Thyroid gland (tissue), 4 donors: Measurements from ENCODE around the gene ZNF337. TPM values are rescaled to one million over a fixed set of nuclear protein-coding genes. Genes with fewer than 3 reads are reported as not detected.
"Not testable (repeated sequence)": the region's sequence is repeated elsewhere in the genome, so short reads cannot be mapped to it uniquely, and the experiment has no call there.

ENCODE experiments used
- DNase-seq, 2 donors: peaks; one replicate each; pipeline ENCODE4 v3.0.0-alpha.2; 2019
- H3K27ac ChIP-seq, 3 donors: fragments of 200-600 bp; sonication (generic); 1 replicate in 2 of 3; 2 replicates in 1 of 3; pipeline ENCODE4 v1.5.1; 2016 to 2019; ENCODE audit warnings: mild to moderate bottlenecking in 1 of 3, moderate library complexity in 1 of 3
- H3K27me3 ChIP-seq: fragments of 200-600 bp; sonication (generic); one replicate; pipeline ENCODE4 v1.5.1; 2019
- H3K36me3 ChIP-seq, 2 donors: fragments of 200-600 bp; sonication (generic); one replicate each; pipeline ENCODE4 v1.5.1; 2016 to 2019
- H3K4me1 ChIP-seq, 2 donors: fragments of 200-600 bp; sonication (generic); one replicate each; pipeline ENCODE4 v1.5.1; 2017 to 2019
- H3K4me3 ChIP-seq, 3 donors: fragments of 200-600 bp; sonication (generic); replicated peaks in 1 of 3; 1 replicate in 2 of 3; 2 replicates in 1 of 3; pipeline ENCODE4 v1.5.1; 2016; ENCODE audit warnings: mild to moderate bottlenecking in 1 of 3
- H3K9me3 ChIP-seq: fragments of 200-600 bp; sonication (generic); one replicate; pipeline ENCODE4 v1.5.1; 2017
- POLR2A ChIP-seq, 2 donors: fragments of 450-650 bp; IDR thresholded peaks; one replicate each; pipeline ENCODE4 v1.6.1; 2017; ENCODE audit warnings: antibody characterized with exemption in 2 of 2, mild to moderate bottlenecking in 2 of 2, moderate library complexity in 1 of 2
- WGBS, 2 donors: methylation state at CpG; one replicate each; pipeline ENCODE4 v1.1.5; 2017; 5-methylcytosine and 5-hydroxymethylcytosine counted together
- intact Hi-C: fragments of 100-400 bp; cut with DNase I; formaldehyde crosslinking; loops from one replicate; pipeline ENCODE4 v1.15.1; 2023
- total RNA-seq, 4 donors: library from RNA; depleted of rRNA; stranded (reverse); fragments of >200 nt; gene quantifications; one replicate each; pipeline ENCODE4 v1.2.3, GENCODE V29; 2016
- TF ChIP-seq, protein P1 (sequence below), 6 experiments: fragments of 200-600 bp in 3 of 6; fragments of 450-650 bp in 3 of 6; sonication (generic) in 3 of 6; IDR thresholded peaks; one replicate each; pipeline ENCODE4 v1.5.1; 2016 to 2019; ENCODE audit warnings: antibody characterized with exemption in 6 of 6, mild to moderate bottlenecking in 2 of 6, inconsistent platforms in 1 of 6, moderate library complexity in 1 of 6

ZNF337 gene
- total RNA-seq, 4 donors from 2014 or later, result 17.3 to 21.2 (median 18.7) TPM

DNA sequence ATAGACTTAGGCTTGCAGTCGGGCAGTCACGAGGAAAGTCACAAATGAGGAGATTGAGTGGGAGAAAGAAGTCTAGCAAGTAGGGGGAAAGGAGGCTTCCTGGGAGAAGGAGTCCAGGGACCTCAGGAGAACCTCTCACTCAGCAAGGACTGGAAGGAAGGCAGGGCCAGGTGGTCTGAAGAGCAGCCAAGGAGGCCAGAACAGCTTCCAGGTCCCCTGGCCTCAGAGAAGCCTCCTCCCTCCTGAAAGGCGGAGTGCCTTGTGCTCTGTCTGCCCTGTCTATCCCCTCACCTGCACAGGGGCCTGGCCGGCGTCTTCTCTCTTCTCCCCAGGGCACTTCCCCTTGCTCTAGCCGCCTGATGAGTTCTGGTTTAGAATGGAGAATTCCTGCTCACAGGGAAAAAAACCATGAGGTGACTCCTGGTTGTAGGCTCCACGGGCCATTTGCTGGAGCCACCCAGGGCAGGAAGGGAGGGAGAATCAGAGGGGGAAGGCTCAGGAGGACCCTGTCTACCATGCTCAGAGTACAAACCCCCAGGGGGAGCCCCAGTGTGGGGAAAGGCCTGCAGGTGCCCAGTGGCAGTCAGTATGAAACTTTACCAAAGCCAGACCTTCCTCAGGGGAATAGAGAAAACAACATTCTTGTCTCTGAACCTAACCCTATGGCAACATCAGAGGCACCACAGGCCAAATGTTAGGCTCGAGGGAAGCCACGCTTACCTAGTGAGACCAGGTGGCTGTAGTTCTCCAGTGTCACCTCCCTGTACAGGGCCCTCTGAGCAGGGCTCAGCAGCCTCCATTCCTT is 11.2 kb downstream of the ZNF337 start:
- peaks cover 6 to 12% of the 10 kb centered on the region in 2 donors for H3K36me3 ChIP-seq

DNA sequence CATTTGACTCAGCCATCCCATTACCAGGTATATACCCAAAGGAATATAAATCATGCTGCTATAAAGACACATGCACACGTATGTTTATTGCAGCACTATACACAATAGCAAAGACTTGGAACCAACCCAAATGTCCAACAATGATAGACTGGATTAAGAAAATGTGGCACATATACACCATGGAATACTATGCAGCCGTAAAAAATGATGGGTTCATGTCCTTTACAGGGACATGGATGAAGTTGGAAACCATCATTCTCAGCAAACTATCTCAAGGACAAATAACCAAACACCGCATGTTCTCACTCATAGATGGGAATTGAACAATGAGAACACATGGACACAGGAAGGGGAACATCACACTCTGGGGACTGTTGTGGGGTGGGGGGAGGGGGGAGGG is 12.8 kb downstream of the ZNF337 start:
- H3K9me3 ChIP-seq, H3K27ac ChIP-seq, H3K4me3 ChIP-seq, intact Hi-C loops, H3K27me3 ChIP-seq, DNase-seq, H3K4me1 ChIP-seq: not testable (repeated sequence)
- WGBS, 2 donors, result 95 to 100% methylated on average over 3 of the region's 3 CpGs
- H3K36me3 ChIP-seq, result peaks cover 6 to 12% of the 10 kb centered on the region in 2 donors

More for the DNA sequence above, 11.2 kb downstream of the ZNF337 start:
- Histone ChIP-seq H3K27me3 (no peaks in the 10 kb centered on the region), H3K9me3 (no peaks in the 10 kb centered on the region), H3K4me3 (no peak overlapping the region), H3K27ac (no peak overlapping the region), H3K4me1 (peaks cover 5 to 13% of the 10 kb centered on the region in 2 donors)
- TF ChIP-seq, protein P1, sequence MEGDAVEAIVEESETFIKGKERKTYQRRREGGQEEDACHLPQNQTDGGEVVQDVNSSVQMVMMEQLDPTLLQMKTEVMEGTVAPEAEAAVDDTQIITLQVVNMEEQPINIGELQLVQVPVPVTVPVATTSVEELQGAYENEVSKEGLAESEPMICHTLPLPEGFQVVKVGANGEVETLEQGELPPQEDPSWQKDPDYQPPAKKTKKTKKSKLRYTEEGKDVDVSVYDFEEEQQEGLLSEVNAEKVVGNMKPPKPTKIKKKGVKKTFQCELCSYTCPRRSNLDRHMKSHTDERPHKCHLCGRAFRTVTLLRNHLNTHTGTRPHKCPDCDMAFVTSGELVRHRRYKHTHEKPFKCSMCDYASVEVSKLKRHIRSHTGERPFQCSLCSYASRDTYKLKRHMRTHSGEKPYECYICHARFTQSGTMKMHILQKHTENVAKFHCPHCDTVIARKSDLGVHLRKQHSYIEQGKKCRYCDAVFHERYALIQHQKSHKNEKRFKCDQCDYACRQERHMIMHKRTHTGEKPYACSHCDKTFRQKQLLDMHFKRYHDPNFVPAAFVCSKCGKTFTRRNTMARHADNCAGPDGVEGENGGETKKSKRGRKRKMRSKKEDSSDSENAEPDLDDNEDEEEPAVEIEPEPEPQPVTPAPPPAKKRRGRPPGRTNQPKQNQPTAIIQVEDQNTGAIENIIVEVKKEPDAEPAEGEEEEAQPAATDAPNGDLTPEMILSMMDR (IDR thresholded peaks at IDR 0.05), result no peak
- TF ChIP-seq POLR2A (IDR thresholded peaks at IDR 0.05), result no peak
- WGBS, 2 donors, result 88% methylated on average over 9 of the region's 9 CpGs
- no peak for DNase-seq
- intact Hi-C loops, result no loop called here

DNA sequence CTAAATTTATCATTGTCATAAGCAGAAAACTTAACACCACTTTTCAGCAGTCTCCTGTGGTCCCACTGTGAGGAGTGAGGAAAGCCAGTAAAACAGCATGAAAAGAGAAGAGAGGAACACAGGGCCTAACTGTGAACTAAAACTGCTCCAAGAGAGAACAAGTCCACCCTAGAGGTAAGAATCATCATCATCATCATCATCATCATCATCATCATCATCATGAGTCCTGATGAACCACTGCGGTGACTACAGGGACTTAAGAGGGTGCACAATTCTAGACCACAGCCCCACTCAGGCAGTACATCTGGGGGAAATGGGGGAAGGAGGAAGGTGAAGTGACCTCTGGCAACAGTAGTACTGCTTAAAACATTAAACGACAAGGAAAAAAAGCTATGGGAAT is 13.6 kb downstream of the ZNF337 start:
- Histone ChIP-seq H3K9me3 (no peaks in the 10 kb centered on the region), H3K4me1 (peaks cover under 1 to 6% of the 10 kb centered on the region in 2 donors), H3K4me3 (no peak overlapping the region), H3K27ac (no peak overlapping the region), H3K27me3 (no peaks in the 10 kb centered on the region), H3K36me3 (peaks cover 12 to 13% of the 10 kb centered on the region in 2 donors)
- 90 to 96% methylated on average over 2 of the region's 2 CpGs for WGBS, 2 donors
- no peak for DNase-seq
- intact Hi-C loops, result no loop called here
- no peak for TF ChIP-seq POLR2A (IDR thresholded peaks at IDR 0.05)
- TF ChIP-seq, protein P1 (IDR thresholded peaks at IDR 0.05), result no peak

DNA sequence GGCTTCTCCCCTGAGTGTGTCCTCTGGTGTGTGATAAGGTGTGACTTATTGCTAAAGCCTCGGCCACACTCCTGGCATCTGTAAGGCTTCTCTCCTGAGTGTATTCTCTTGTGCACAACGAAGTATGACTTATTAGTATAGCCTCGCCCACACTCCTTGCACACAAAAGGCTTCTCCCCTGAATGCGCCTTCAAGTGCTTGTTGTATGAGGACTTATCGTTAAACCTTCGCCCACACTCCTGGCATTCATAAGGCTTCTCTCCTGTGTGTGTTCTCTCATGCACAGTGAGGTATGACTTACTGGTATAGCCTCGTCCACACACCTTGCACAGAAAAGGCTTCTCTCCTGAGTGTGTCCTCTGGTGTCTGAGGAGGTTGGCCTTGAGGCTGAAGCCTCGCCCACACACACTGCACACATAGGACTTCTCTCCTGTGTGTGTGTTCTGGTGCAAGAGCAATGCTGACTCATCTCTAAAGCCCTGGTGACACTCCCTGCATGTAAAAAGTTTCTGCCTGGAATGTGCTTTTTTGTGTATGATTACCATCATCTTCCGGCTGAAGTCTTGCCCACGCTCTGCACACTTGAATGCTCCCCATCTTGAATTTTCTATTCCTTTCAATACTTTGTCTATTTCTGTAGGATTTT is 20.4 kb downstream of the ZNF337 start:
- Histone ChIP-seq H3K27ac (no peak overlapping the region), H3K27me3 (no peaks in the 10 kb centered on the region), H3K36me3 (peaks cover 31 to 46% of the 10 kb centered on the region in 2 donors), H3K4me1 (no peaks in the 10 kb centered on the region), H3K4me3 (no peak overlapping the region), H3K9me3 (no peaks in the 10 kb centered on the region)
- intact Hi-C loops, result no loop called here
- 76 to 89% methylated on average over 10 of the region's 10 CpGs for WGBS, 2 donors
- DNase-seq, result peak; percentile 8 to 33
- TF ChIP-seq, protein P1 (IDR thresholded peaks at IDR 0.05), result no peak
- no peak for TF ChIP-seq POLR2A (IDR thresholded peaks at IDR 0.05)

DNA sequence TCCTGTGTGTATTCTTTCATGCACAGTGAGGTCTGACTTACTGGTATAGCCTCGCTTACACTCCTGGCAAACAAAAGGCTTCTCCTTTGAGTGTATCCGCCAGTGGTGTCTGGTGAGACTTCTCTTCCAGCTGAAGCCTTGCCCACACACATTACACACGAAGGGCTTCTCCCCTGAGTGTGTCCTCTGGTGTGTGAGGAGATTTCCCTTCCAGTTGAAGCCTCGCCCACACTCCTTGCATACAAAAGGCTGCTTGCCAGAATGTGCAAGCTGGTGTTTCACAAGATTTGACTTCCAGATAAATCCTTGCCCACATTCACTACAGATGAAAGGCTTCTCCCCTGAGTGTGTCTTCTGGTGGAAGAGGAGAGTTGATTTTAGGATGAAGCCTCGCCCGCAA is 21.5 kb downstream of the ZNF337 start:
- intact Hi-C loops, result no loop called here
- no peak for DNase-seq
- Histone ChIP-seq H3K27ac (no peak overlapping the region), H3K27me3 (no peaks in the 10 kb centered on the region), H3K36me3 (peaks cover 31 to 46% of the 10 kb centered on the region in 2 donors), H3K4me1 (no peaks in the 10 kb centered on the region), H3K9me3 (no peaks in the 10 kb centered on the region), H3K4me3 (no peak overlapping the region)
- TF ChIP-seq, protein P1 (IDR thresholded peaks at IDR 0.05), result no peak
- no peak for TF ChIP-seq POLR2A (IDR thresholded peaks at IDR 0.05)
- WGBS, 2 donors, result 87 to 91% methylated on average over 6 of the region's 6 CpGs
